GM10248 (cell line): ENCODE data around the gene CCDC40.

Experiments
- CTCF ChIA-PET: fragments of 300-600 bp; sonication (Branson Sonifier 250); formaldehyde crosslinking; extraction: SDS; loops from one replicate; lab custom pipeline; 2021; ENCODE audit warnings: antibody characterized with exemption; lab: Yijun Ruan, JAX
- POLR2A ChIA-PET: fragments of 350-650 bp; sonication (Branson Sonifier 250); formaldehyde crosslinking; extraction: SDS; loops from one replicate; lab custom pipeline; 2020; ENCODE audit warnings: antibody characterized with exemption; lab: Yijun Ruan, JAX
- DNase-seq: peaks from one replicate; pipeline ENCODE4 v3.0.0; 2012; ENCODE audit errors: extremely low spot score
- TF ChIP-seq, protein P1 (sequence below): IDR thresholded peaks from 2 replicates; pipeline ENCODE4 v1.5.1; 2012; ENCODE audit warnings: mild to moderate bottlenecking, low read depth; ENCODE audit errors: extremely low read depth, missing control alignments, control extremely low read depth

The CCDC40 gene

DNA sequence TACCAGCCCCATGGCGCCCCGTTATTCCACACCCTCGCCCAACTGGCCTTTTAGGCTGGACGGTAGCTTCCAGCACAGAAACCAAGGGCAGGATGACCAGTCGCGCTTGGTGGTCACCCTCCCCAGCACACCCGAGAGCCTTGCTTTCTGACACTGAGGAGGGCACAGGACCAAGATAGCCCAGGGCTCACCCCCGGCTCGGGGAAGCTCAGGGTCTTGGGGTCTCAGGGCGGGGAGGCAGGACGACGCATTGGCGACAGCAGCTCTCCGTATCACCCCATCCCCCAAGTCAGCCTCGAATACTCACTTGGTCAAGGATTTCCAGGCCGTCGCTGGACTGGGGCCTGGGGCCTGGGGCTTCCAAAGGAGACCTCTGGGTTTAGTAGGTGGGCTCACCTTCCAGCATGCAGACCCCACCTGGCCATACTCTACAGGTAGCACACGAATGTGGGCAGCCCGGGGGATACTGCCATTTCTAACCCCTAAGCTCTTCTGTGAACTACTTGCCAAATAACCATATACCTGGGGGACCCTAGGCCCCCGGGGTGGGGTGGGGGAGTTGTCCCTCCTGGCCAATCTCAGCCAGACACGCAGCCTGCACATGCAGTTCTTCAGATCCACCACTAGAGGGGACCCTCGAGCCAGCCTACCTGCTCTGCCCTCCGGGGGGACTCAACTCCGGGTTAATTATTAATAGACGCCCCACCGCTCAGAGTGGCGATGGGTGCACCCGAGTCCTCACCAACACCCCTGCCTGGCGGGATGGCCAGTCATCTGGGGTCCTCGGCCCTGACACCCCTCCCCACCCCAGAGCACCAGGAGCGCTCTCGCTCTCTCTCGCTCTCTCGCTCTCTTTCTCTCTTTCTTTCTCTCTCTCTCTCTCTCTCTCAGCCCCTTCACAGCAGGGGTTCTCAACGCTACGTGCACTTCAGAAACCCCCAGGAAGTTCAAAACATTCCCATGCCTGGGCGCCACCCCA, 30.8 kb upstream of the CCDC40 start:
- TF ChIP-seq, protein P1, sequence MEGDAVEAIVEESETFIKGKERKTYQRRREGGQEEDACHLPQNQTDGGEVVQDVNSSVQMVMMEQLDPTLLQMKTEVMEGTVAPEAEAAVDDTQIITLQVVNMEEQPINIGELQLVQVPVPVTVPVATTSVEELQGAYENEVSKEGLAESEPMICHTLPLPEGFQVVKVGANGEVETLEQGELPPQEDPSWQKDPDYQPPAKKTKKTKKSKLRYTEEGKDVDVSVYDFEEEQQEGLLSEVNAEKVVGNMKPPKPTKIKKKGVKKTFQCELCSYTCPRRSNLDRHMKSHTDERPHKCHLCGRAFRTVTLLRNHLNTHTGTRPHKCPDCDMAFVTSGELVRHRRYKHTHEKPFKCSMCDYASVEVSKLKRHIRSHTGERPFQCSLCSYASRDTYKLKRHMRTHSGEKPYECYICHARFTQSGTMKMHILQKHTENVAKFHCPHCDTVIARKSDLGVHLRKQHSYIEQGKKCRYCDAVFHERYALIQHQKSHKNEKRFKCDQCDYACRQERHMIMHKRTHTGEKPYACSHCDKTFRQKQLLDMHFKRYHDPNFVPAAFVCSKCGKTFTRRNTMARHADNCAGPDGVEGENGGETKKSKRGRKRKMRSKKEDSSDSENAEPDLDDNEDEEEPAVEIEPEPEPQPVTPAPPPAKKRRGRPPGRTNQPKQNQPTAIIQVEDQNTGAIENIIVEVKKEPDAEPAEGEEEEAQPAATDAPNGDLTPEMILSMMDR = peak; percentile 89
- POLR2A ChIA-PET = no interaction called here
- CTCF ChIA-PET = interaction anchor here (0.7 to 4.9 kb wide), 10 partner anchors 11 to 925 kb away, joined by 3 to 37 read pairs (median 3); no protein-coding TSS in a partner anchor
- DNase-seq = peak; percentile 91

DNA sequence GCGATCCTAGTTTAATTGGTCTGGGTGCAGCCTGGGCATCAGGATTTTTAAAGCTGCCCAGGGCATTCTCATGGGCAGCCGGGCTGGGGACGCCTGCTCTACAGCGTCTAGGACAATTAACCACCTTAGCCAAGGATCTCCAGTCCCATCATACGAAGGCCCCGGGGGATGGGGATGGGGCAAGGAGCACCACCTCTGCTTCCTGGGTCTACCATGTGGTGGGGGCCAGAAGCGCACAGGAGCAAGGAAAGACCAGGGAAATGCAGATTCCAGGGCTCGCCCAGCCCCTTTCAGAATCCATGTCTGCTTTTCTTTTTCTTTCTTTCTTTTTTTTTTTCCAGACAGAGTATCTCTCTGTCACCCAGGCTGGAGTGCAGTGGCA, 30.1 kb upstream of the CCDC40 start:
- POLR2A ChIA-PET = no interaction called here
- TF ChIP-seq, protein P1 = no peak
- CTCF ChIA-PET = interaction anchor here (1.3 to 4.9 kb wide), 6 partner anchors 10 to 36 kb away, joined by 3 to 37 read pairs (median 12); no protein-coding TSS in a partner anchor
- DNase-seq = no peak

DNA sequence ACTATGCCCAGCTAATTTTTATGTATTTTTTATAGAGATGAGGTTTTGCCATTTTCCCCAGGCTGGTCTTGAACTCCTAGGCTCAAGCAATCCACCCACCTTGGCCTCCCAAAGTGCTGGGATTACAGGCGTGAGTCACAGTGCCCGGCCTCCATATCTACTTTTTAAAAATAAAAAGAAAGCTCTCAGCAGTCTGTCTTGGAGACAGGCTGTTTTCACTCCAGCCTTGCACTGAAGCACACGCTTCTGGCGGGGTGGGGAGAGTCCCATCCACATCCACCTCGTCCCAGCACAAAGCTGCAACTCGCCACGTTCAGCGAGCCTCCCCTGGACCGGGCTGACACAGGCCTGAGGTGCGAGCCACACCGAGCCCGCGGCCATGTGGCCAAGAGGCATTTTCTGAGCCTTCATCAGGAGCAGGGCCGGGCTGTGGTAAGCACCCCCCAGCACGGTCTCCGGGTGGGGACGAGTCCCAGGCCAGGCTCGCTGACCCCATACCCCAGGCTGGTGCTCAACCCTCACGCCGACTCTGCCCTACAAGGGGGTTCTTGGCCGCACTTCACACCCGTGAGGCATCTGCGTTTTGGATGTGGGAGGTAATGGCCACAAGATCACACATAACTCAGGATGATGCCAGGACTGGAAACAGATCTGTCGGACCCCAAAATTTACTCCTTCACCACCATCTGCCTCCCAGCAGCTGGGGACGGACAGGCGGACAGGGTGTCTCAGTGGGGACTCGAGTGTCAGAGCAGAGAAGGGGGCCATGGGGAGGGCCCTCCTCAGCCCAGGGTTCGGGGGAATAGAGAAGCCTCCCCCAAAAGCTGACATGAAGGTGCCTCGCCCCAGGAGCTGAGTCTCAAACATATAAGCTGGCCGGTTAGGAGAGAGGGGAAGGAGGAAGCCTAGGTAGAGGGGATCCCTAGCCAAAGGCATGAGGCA, 29.4 kb upstream of the CCDC40 start:
- DNase-seq = no peak
- ChIA-PET CTCF (interaction anchor here (0.8 to 4.9 kb wide), 11 partner anchors 9 to 128 kb away, joined by 3 to 37 read pairs (median 3); partner anchors contain the start of gene GAA), POLR2A (no interaction called here)
- TF ChIP-seq, protein P1 = no peak

DNA sequence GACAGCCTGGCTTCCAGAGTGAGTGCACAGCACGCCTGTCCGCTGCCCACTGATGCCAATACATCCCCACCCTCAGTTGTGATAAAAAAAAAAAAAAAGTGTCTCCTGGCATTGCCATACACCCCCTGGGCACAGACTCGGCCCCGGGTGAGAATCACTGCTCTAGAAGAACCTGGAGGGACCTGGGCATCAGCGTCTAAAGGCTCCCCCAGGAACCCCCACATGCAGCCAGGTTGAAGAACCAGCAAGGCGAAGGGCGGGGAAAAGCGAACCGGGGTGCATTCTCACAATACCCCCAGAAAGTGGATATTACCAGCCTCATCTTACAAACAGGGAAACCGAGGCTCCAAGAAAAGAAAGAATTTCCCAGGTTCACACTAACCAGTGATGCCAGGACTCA, 28.5 kb upstream of the CCDC40 start:
- TF ChIP-seq, protein P1 = no peak
- no peak for DNase-seq
- ChIA-PET CTCF (interaction anchor here (0.7 to 4.9 kb wide), 28 partner anchors 8 to 948 kb away, joined by 3 to 37 read pairs (median 4); partner anchors contain the start of genes CBX4 and GAA), POLR2A (no interaction called here)

DNA sequence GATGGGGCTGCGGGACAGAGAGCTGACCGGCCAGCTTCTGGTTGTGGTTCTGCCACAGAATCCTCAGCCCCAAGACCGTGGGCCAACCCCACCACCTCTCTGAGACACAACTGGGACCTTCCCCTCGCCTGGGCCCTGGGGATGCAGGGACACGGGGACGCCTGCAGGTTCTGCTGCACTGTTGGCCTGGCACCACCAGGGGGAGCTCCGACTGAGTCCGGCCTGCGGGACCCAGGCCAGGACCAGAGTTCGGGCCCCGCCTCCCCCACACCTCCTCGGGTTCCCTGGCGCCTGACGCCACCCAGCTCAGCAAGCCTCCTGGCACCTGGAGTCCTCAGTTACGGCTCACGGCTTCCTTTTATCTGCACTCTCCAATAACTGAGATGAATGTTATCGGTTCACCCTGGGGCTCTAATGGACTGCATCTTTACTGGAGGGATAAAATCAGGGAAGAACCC, 28.0 kb upstream of the CCDC40 start:
- TF ChIP-seq, protein P1 = peak; percentile 98
- CTCF ChIA-PET = interaction anchor here (0.7 to 4.9 kb wide), 33 partner anchors 8 to 949 kb away, joined by 3 to 37 read pairs (median 3); partner anchors contain the start of genes CBX4 and GAA
- POLR2A ChIA-PET = no interaction called here
- DNase-seq = peak; percentile 90

DNA sequence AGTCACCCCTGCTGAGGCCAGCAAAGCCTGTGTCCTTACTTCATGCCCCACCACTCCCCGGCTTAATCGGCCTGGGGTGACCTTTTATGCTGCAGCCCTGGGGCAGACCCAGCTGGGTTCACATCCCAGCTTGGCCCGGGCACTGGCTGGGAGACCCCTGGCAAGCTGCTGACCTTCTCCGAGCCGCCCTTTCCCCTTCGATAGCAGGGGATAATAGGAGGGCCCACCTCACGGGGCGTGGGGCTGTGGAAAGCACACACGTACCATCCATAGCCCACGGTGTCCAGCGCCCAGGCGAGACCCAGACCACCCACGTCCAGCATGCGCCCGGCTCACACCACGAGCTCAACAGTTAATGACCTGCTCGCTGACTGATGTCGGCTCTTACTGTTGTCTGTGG, 27.6 kb upstream of the CCDC40 start:
- no peak for DNase-seq
- ChIA-PET POLR2A (no interaction called here), CTCF (interaction anchor here (0.7 to 4.9 kb wide), 29 partner anchors 8 to 949 kb away, joined by 3 to 37 read pairs (median 4); partner anchors contain the start of gene CBX4)
- TF ChIP-seq, protein P1 = no peak
